Uterus (tissue), 4 donors: ENCODE results near the gene NUPR2. TPM values are rescaled to one million over a fixed set of nuclear protein-coding genes. Genes with fewer than 3 reads are reported as not detected.
"Not testable (repeated sequence)": the region's sequence is repeated elsewhere in the genome, so short reads cannot be mapped to it uniquely, and the experiment has no call there.

Experiments used
- DNase-seq, 2 donors: peaks; one replicate each; pipeline ENCODE4 v3.0.0-alpha.2; 2019 to 2020
- H3K27ac ChIP-seq, 2 donors: fragments of 200-600 bp; sonication (generic); 1 replicate in 1 of 2; 2 replicates in 1 of 2; pipeline ENCODE4 v1.5.1; 2016 to 2018
- H3K27me3 ChIP-seq, 2 donors: fragments of 200-600 bp; sonication (generic); one replicate each; pipeline ENCODE4 v1.5.1; 2018 to 2019; ENCODE audit warnings: control low read depth in 1 of 2
- H3K36me3 ChIP-seq, 2 donors: fragments of 200-600 bp; sonication (generic); one replicate each; pipeline ENCODE4 v1.5.1; 2019; ENCODE audit warnings: control low read depth in 1 of 2
- H3K4me1 ChIP-seq, 2 donors: fragments of 200-600 bp; sonication (generic); one replicate each; pipeline ENCODE4 v1.5.1; 2018 to 2019; ENCODE audit warnings: control low read depth in 1 of 2
- H3K4me3 ChIP-seq, 2 donors: fragments of 200-600 bp; sonication (generic); 1 replicate in 1 of 2; 2 replicates in 1 of 2; pipeline ENCODE4 v1.5.1; 2018 to 2019; ENCODE audit warnings: mild to moderate bottlenecking in 1 of 2
- H3K9me3 ChIP-seq, 2 donors: fragments of 200-600 bp; sonication (generic); one replicate each; pipeline ENCODE4 v1.5.1; 2019; ENCODE audit warnings: control low read depth in 1 of 2
- POLR2A ChIP-seq, 2 donors: fragments of 450-650 bp; IDR thresholded peaks; one replicate each; pipeline ENCODE4 v1.6.1; 2016; ENCODE audit warnings: antibody characterized with exemption in 2 of 2, mild to moderate bottlenecking in 1 of 2, moderate library complexity in 1 of 2
- intact Hi-C: fragments of 100-400 bp; cut with DNase I; formaldehyde crosslinking; loops from one replicate; pipeline ENCODE4 v1.15.1; 2023; ENCODE audit warnings: low total_unique reads
- total RNA-seq, 4 donors: library from RNA; depleted of rRNA in 3 of 4; stranded (reverse); fragments of >200 nt in 3 of 4; gene quantifications; one replicate each; pipeline versions ENCODE4 v1.1.0 to v1.2.4, GENCODE V29; 2014 to 2023
- TF ChIP-seq, protein P1 (sequence below), 4 experiments: fragments of 200-600 bp in 2 of 4; fragments of 450-650 bp in 2 of 4; sonication (generic) in 2 of 4; IDR thresholded peaks; one replicate each; pipeline ENCODE4 v1.5.1; 2016 to 2019; ENCODE audit warnings: antibody characterized with exemption in 4 of 4, mild to moderate bottlenecking in 2 of 4, moderate library complexity in 1 of 4
- donor health status: DM: yes; HTN: yes; CAD: no.

Gene NUPR2
- total RNA-seq, 4 donors from 2014 or later, result not detected

DNA sequence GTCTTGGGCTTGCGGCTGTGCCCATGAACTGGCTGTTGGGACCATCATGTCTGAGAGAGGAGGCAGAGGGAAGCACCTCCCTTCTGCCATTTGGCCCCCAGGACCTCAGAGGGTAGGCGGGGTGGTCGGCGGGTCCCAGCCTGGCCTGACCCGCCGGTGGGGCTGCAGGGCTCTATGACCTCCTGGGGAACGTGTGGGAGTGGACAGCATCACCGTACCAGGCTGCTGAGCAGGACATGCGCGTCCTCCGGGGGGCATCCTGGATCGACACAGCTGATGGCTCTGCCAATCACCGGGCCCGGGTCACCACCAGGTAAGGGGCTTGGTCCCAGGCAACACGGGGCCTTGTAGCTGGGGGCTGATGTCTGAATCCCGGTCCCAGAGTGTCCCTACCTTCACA is 38.0 kb downstream of the NUPR2 start:
- H3K36me3 ChIP-seq, result no peaks in the 10 kb centered on the region

DNA sequence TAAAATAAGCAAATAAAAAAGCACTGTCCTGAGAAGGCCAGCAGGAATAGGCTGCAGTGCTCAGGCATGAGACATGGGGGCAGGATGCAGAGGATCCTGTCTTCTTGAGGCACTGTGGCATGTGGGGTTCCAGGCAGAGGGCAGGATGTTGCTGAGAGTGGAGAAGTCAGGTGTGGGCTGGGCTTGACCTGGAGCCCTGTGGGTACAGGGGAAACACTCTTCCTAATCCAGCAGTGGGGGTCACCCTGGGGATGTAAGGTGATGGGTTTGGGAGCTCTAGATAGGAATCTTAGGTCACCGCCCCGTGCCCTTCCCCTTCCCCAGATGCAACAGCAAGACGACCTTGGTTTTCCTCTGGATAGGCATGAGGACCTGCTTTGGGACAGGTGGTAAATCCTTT is 38.5 kb downstream of the NUPR2 start:
- no peaks in the 10 kb centered on the region for H3K9me3 ChIP-seq
- H3K4me1 ChIP-seq, result peaks cover 0 to 5% of the 10 kb centered on the region in 2 donors
- no peaks in the 10 kb centered on the region for H3K27me3 ChIP-seq
- H3K4me3 ChIP-seq, result no peak overlapping the region
- DNase-seq, result no peak
- no peak overlapping the region for H3K27ac ChIP-seq
- intact Hi-C loops, result loop anchor here (5.0 kb wide), 1 partner anchor 75 kb away; no protein-coding TSS in a partner anchor
- H3K36me3 ChIP-seq, result no peaks in the 10 kb centered on the region
- TF ChIP-seq, protein P1, sequence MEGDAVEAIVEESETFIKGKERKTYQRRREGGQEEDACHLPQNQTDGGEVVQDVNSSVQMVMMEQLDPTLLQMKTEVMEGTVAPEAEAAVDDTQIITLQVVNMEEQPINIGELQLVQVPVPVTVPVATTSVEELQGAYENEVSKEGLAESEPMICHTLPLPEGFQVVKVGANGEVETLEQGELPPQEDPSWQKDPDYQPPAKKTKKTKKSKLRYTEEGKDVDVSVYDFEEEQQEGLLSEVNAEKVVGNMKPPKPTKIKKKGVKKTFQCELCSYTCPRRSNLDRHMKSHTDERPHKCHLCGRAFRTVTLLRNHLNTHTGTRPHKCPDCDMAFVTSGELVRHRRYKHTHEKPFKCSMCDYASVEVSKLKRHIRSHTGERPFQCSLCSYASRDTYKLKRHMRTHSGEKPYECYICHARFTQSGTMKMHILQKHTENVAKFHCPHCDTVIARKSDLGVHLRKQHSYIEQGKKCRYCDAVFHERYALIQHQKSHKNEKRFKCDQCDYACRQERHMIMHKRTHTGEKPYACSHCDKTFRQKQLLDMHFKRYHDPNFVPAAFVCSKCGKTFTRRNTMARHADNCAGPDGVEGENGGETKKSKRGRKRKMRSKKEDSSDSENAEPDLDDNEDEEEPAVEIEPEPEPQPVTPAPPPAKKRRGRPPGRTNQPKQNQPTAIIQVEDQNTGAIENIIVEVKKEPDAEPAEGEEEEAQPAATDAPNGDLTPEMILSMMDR (IDR thresholded peaks at IDR 0.05), result no peak
- TF ChIP-seq POLR2A (IDR thresholded peaks at IDR 0.05), result no peak

More for the DNA sequence above, 38.0 kb downstream of the NUPR2 start:
- no peak for DNase-seq
- H3K27ac ChIP-seq, result no peak overlapping the region
- H3K27me3 ChIP-seq, result no peaks in the 10 kb centered on the region
- H3K4me1 ChIP-seq, result peaks cover 0 to 5% of the 10 kb centered on the region in 2 donors
- H3K9me3 ChIP-seq, result no peaks in the 10 kb centered on the region
- intact Hi-C loops, result loop anchor here (5.0 kb wide), 1 partner anchor 76 kb away; no protein-coding TSS in a partner anchor
- no peak overlapping the region for H3K4me3 ChIP-seq
- TF ChIP-seq POLR2A (IDR thresholded peaks at IDR 0.05), result no peak
- TF ChIP-seq, protein P1 (IDR thresholded peaks at IDR 0.05), result no peak

DNA sequence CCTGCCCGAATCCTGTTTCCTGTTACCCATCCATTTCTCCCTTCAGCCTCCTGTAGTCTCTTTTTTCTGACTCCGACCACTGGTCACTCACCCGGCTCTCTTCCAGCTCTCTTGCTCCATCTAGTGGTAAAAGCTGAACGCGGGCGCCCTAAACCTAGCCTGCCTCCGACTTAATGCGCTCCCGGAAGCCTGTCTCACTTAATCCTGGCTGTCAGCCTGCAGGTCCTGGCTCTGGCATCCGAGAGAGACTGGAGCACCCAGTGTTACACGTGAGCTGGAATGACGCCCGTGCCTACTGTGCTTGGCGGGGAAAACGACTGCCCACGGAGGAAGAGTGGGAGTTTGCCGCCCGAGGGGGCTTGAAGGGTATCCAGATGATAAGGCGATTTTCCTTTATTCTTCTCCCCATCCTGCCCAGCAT is 41.8 kb downstream of the NUPR2 start:
- H3K36me3 ChIP-seq, result no peaks in the 10 kb centered on the region
- TF ChIP-seq, protein P1 (IDR thresholded peaks at IDR 0.05), result peak; percentile 84 to 91 (median 88)
- TF ChIP-seq POLR2A (IDR thresholded peaks at IDR 0.05), result no peak
- no peaks in the 10 kb centered on the region for H3K27me3 ChIP-seq
- intact Hi-C loops, result no loop called here
- no peaks in the 10 kb centered on the region for H3K9me3 ChIP-seq
- no peak overlapping the region for H3K4me3 ChIP-seq
- peak; percentile 82 to 86 for DNase-seq
- H3K27ac ChIP-seq, result peak overlapping the region; percentile 45 to 47
- peaks cover 0 to 4% of the 10 kb centered on the region in 2 donors for H3K4me1 ChIP-seq

DNA sequence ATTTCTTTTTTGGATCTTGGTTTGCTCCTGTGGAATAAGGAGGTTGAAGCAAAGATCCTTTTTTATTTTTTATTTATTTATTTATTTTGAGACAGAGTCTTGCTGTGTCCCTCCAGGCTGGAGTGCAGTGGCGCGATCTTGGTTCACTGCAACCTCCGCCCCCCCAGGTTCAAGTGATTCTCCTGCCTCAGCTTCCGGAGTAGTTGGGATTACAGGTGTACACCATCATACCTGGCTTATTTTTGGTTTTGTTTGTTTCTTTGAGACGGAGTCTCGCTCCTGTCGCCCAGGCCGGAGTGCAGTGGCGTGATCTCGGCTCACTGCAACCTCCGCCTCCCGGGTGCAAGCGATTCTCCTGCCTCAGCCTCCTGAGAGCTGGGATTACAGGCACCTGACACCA is 49.8 kb downstream of the NUPR2 start:
- H3K9me3 ChIP-seq, H3K4me3 ChIP-seq, H3K27ac ChIP-seq, intact Hi-C loops, DNase-seq, H3K4me1 ChIP-seq, H3K27me3 ChIP-seq, H3K36me3 ChIP-seq: not testable (repeated sequence)

Other genes with a start within 250 kb of the NUPR2 start
- 10 to 100 TPM in 1 of 4 donors, 1 to 10 TPM in 2, under 1 TPM in 1; 0.26 to 28.4 (median 6.7) TPM for gene ZNF713, start 229.0 kb downstream of the NUPR2 start, total RNA-seq
- gene MRPS17, start 164.5 kb downstream of the NUPR2 start, total RNA-seq, result 10 to 100 TPM in 2 of 4 donors, 1 to 10 TPM in 2; 3.2 to 20.9 (median 8.0) TPM
- 10 to 100 TPM; 51.8 to 80.6 (median 69.9) TPM for gene NIPSNAP2, start 151.8 kb downstream of the NUPR2 start, total RNA-seq
- gene PSPH, start 65.0 kb downstream of the NUPR2 start, total RNA-seq, result 10 to 100 TPM in 3 of 4 donors, 1 to 10 TPM in 1; 4.5 to 25.6 (median 16.7) TPM
- 100 to 1,000 TPM in 3 of 4 donors, 10 to 100 TPM in 1; 88.0 to 255 (median 194) TPM for gene CCT6A, start 64.7 kb downstream of the NUPR2 start, total RNA-seq
- 100 to 1,000 TPM in 2 of 4 donors, 10 to 100 TPM in 2; 61.2 to 110 (median 86.5) TPM for gene SUMF2, start 52.1 kb downstream of the NUPR2 start, total RNA-seq
- gene PHKG1, start 23.5 kb downstream of the NUPR2 start, total RNA-seq, result 1 to 10 TPM in 1 of 4 donors, under 1 TPM in 1, not detected in 2; 0.97 to 4.7 TPM
- gene CHCHD2, start 9.9 kb downstream of the NUPR2 start, total RNA-seq, result 100 to 1,000 TPM; 193 to 900 (median 353) TPM